ENCODE measurements around the gene MPDZ. TPM values are rescaled to one million over a fixed set of nuclear protein-coding genes. Genes with fewer than 3 reads are reported as not detected.

MPDZ gene
- total and polyA plus RNA-seq, 12 donors, result 28.0 to 100 (median 75.4) TPM

- H3K9me3 ChIP-seq, result peaks cover 0 to 21% (median 4%) of the 10 kb centered on the region in 11 donors
- ATAC-seq (no peak), DNase-seq (no peak)
- intact Hi-C loops (cut with DNase I), result loop anchor here in 1 of 10 donors (10.0 kb wide), 1 partner anchor 63 kb away; no protein-coding TSS in a partner anchor
- TF ChIP-seq CTCF (IDR thresholded peaks at IDR 0.05), result no peak
- H3K36me3 ChIP-seq, result no peaks in the 10 kb centered on the region
- WGBS, 2 donors, result 94 to 97% methylated on average over 4 of the region's 4 CpGs
- no peak overlapping the region for H3K27ac ChIP-seq
- H3K27me3 ChIP-seq, result no peaks in the 10 kb centered on the region
- no peak overlapping the region for H3K4me3 ChIP-seq
- H3K4me1 ChIP-seq, result no peaks in the 10 kb centered on the region
Observed at GRCh38 chr9:13318027-13318426, 38.5 kb upstream of the MPDZ start.

- TF ChIP-seq CTCF (IDR thresholded peaks at IDR 0.05), result no peak
- 82 to 95% methylated on average over 1 of the region's 1 CpG for WGBS, 2 donors
Observed at GRCh38 chr9:13296972-13297371, 17.5 kb upstream of the MPDZ start.

GRCh38 chr9:13295556-13295955 is 16.1 kb upstream of the MPDZ start:
- Histone ChIP-seq H3K4me1 (peaks cover 0 to 8% (median 0%) of the 10 kb centered on the region in 9 donors), H3K27me3 (no peaks in the 10 kb centered on the region), H3K9me3 (peaks cover 0 to 4% (median 0%) of the 10 kb centered on the region in 11 donors), H3K36me3 (no peaks in the 10 kb centered on the region), H3K4me3 (no peak overlapping the region), H3K27ac (no peak overlapping the region)
- TF ChIP-seq CTCF (IDR thresholded peaks at IDR 0.05), result no peak
- intact Hi-C loops (cut with DNase I), result no loop called here
- no peak for DNase-seq
- 56 to 71% methylated on average over 1 of the region's 1 CpG for whole genome bisulfite sequencing, 2 donors
- ATAC-seq, result no peak

More at GRCh38 chr9:13296972-13297371, 17.5 kb upstream of the MPDZ start:
- H3K27ac ChIP-seq, result no peak overlapping the region
- H3K36me3 ChIP-seq, result no peaks in the 10 kb centered on the region
- H3K4me3 ChIP-seq, result no peak overlapping the region
- intact Hi-C loops (cut with DNase I), result no loop called here
- H3K4me1 ChIP-seq, result peaks cover 0 to 8% (median 0%) of the 10 kb centered on the region in 9 donors
- H3K27me3 ChIP-seq, result no peaks in the 10 kb centered on the region
- peaks cover 0 to 4% (median 0%) of the 10 kb centered on the region in 11 donors for H3K9me3 ChIP-seq
- no peak for ATAC-seq
- DNase-seq, result no peak

- peaks cover 0 to 8% (median 0%) of the 10 kb centered on the region in 9 donors for H3K4me1 ChIP-seq
- no peak overlapping the region for H3K4me3 ChIP-seq
- intact Hi-C loops (cut with DNase I), result no loop called here
- no peaks in the 10 kb centered on the region for H3K36me3 ChIP-seq
- 36 to 42% methylated on average over 2 of the region's 2 CpGs for WGBS, 2 donors
- H3K27ac ChIP-seq, result no peak overlapping the region
- DNase-seq (peak in 1 of 2 donors; percentile 6), ATAC-seq (peak in 7 of 8 donors; percentile 46 to 86 (median 78))
- TF ChIP-seq CTCF (IDR thresholded peaks at IDR 0.05), result no peak
- peaks cover 0 to 4% (median 0%) of the 10 kb centered on the region in 11 donors for H3K9me3 ChIP-seq
- H3K27me3 ChIP-seq, result no peaks in the 10 kb centered on the region
Observed at GRCh38 chr9:13292782-13293181, 13.3 kb upstream of the MPDZ start.
